Activated CD4-positive, alpha-beta memory T cell treated with anti-CD3 and anti-CD28 coated beads, Interleukin-2, amount 10 ng/mL, durations not matched to agents 7 days and 5 days (primary cell): ENCODE results near the gene SEPTIN8. TPM values are rescaled to one million over a fixed set of nuclear protein-coding genes. Genes with fewer than 3 reads are reported as not detected.
A peak's percentile ranks its signal among the peaks of the same experiment; 100 is the strongest.

Source experiments
- CTCF ChIA-PET: fragments of 350-600 bp; sonication (Branson Sonifier 250); formaldehyde crosslinking; loops from one replicate; lab custom pipeline; 2021; ENCODE audit warnings: antibody characterized with exemption, inconsistent platforms; lab: Charles Lee
- POLR2A ChIA-PET: fragments of 350-600 bp; sonication (Branson Sonifier 250); formaldehyde crosslinking; loops from one replicate; lab custom pipeline; 2021; ENCODE audit warnings: antibody characterized with exemption; lab: Charles Lee
- DNase-seq: peaks from one replicate; pipeline ENCODE4 v3.0.0-alpha.2; 2020
- H3K27ac Mint-ChIP-seq: one replicate; pipeline ENCODE4 v1.8.0; 2021; ENCODE audit warnings: mild to moderate bottlenecking, mixed read lengths
- H3K27me3 Mint-ChIP-seq: one replicate; pipeline ENCODE4 v1.8.0; 2021; ENCODE audit warnings: mixed read lengths
- H3K36me3 Mint-ChIP-seq: one replicate; pipeline ENCODE4 v1.8.0; 2021; ENCODE audit warnings: low read depth, mixed read lengths
- H3K4me1 Mint-ChIP-seq: one replicate; pipeline ENCODE4 v1.8.0; 2021; ENCODE audit warnings: mixed read lengths
- H3K4me3 Mint-ChIP-seq: one replicate; pipeline ENCODE4 v1.8.0; 2021; ENCODE audit warnings: mild to moderate bottlenecking, mixed read lengths
- H3K9me3 Mint-ChIP-seq: one replicate; pipeline ENCODE4 v1.8.0; 2021; ENCODE audit warnings: mixed read lengths
- total RNA-seq, 2 experiments: library from RNA; stranded (reverse); gene quantifications; one replicate each; pipeline ENCODE4 v1.2.3, GENCODE V29; 2021

Gene SEPTIN8
- total RNA-seq, 2 experiments from 2014 or later: 29.7 to 31.8 TPM

- H3K4me1 Mint-ChIP-seq: peaks cover 14% of the 10 kb centered on the region
- ChIA-PET POLR2A (interaction anchor here (1.5 kb wide), 1 partner anchor 292 kb away, joined by 5 read pairs; no protein-coding TSS in a partner anchor), CTCF (interaction anchor here (0.6 to 5.8 kb wide), 60 partner anchors 9 to 453 kb away, joined by 3 to 78 read pairs (median 4); partner anchors contain the start of genes CCNI2, GDF9, SEPTIN8 and SHROOM1)
- H3K27me3 Mint-ChIP-seq: peaks cover 39% of the 10 kb centered on the region
- no peak overlapping the region for H3K4me3 Mint-ChIP-seq
- H3K9me3 Mint-ChIP-seq: no peaks in the 10 kb centered on the region
- no peaks in the 10 kb centered on the region for H3K36me3 Mint-ChIP-seq
- peak; percentile 92 for DNase-seq
- no peak overlapping the region for H3K27ac Mint-ChIP-seq
Measured at GRCh38 chr5:132820162-132820754, 43.2 kb upstream of the SEPTIN8 start.

- ChIA-PET POLR2A (interaction anchor here (1.0 to 1.5 kb wide), 2 partner anchors 291 to 352 kb away, joined by 3 to 5 read pairs; no protein-coding TSS in a partner anchor), CTCF (interaction anchor here (0.6 to 5.8 kb wide), 43 partner anchors 9 to 452 kb away, joined by 3 to 78 read pairs (median 4); partner anchors contain the start of genes CCNI2, GDF9, SEPTIN8 and SHROOM1)
- Mint-ChIP-seq H3K4me1 (peaks cover 15% of the 10 kb centered on the region), H3K9me3 (no peaks in the 10 kb centered on the region), H3K36me3 (no peaks in the 10 kb centered on the region), H3K27ac (no peak overlapping the region), H3K4me3 (no peak overlapping the region), H3K27me3 (peaks cover 38% of the 10 kb centered on the region)
- DNase-seq: no peak
Measured at GRCh38 chr5:132819468-132819867, 42.4 kb upstream of the SEPTIN8 start.

DNA sequence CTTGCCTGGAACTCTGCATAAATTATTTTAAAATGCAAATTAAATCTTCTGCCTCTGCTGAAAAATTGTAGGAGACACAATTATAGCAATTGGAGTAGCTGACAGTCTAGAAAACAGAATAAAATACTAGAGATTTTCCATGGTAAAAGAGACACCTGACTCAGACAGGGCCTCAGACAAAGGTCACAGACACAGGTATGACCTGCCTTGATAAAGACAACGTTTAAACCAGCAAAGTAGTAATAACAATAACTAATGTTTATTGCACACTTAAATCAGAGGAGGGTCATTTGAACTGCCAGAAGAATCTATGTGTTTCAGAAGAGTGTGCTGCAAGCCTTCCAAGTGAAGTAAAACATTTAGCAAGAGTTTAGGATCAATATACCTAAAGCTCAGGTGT, 40.0 kb upstream of the SEPTIN8 start:
- CTCF ChIA-PET: interaction anchor here (1.2 to 5.8 kb wide), 5 partner anchors 11 to 290 kb away, joined by 3 to 78 read pairs (median 3); partner anchors contain the start of gene SHROOM1

DNA sequence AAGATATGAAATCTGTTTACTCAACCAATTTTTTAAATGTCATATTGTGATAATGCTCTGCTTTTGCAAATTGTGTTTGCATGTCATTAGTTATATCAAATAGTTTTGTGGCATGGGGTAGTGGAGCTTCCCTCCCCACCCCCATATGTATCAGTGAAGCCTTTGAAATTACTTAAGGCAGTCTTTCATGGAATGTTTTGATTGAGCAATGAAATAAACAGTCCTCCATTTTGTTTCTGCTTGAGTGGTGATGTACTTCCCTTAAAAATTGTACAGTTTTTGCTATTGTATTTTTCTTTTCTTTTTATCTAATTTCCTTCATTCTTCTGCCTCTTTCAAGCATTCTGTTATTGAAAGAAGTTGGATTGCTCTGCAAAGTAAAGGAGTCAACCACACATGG, 39.5 kb upstream of the SEPTIN8 start:
- CTCF ChIA-PET: interaction anchor here (1.2 to 5.8 kb wide), 3 partner anchors 12 to 289 kb away, joined by 3 to 78 read pairs (median 36); partner anchors contain the start of gene SHROOM1
- no peaks in the 10 kb centered on the region for H3K9me3 Mint-ChIP-seq

More for the DNA sequence above, 40.0 kb upstream of the SEPTIN8 start:
- peaks cover 40% of the 10 kb centered on the region for H3K27me3 Mint-ChIP-seq
- POLR2A ChIA-PET: no interaction called here
- H3K4me3 Mint-ChIP-seq: no peak overlapping the region
- H3K9me3 Mint-ChIP-seq: no peaks in the 10 kb centered on the region
- DNase-seq: no peak
- H3K27ac Mint-ChIP-seq: no peak overlapping the region
- H3K4me1 Mint-ChIP-seq: peaks cover 23% of the 10 kb centered on the region
- H3K36me3 Mint-ChIP-seq: no peaks in the 10 kb centered on the region

GRCh38 chr5:132816083-132816482, 39.0 kb upstream of the SEPTIN8 start:
- Mint-ChIP-seq H3K36me3 (no peaks in the 10 kb centered on the region), H3K27ac (no peak overlapping the region), H3K9me3 (no peaks in the 10 kb centered on the region), H3K4me1 (peaks cover 23% of the 10 kb centered on the region), H3K27me3 (peaks cover 44% of the 10 kb centered on the region), H3K4me3 (no peak overlapping the region)
- DNase-seq: no peak
- ChIA-PET POLR2A (no interaction called here), CTCF (interaction anchor here (5.5 kb wide), 1 partner anchor 12 kb away, joined by 36 read pairs; the partner anchor contains the start of gene SHROOM1)

More for the DNA sequence above, 39.5 kb upstream of the SEPTIN8 start:
- Mint-ChIP-seq H3K36me3 (no peaks in the 10 kb centered on the region), H3K27me3 (peaks cover 40% of the 10 kb centered on the region), H3K4me3 (no peak overlapping the region), H3K4me1 (peaks cover 23% of the 10 kb centered on the region), H3K27ac (no peak overlapping the region)
- no peak for DNase-seq
- POLR2A ChIA-PET: no interaction called here

- H3K4me1 Mint-ChIP-seq: peaks cover 22% of the 10 kb centered on the region
- peaks cover 51% of the 10 kb centered on the region for H3K27me3 Mint-ChIP-seq
- H3K4me3 Mint-ChIP-seq: peak overlapping the region; percentile 38
- no peak for DNase-seq
- no peaks in the 10 kb centered on the region for H3K36me3 Mint-ChIP-seq
- no peak overlapping the region for H3K27ac Mint-ChIP-seq
- CTCF ChIA-PET: interaction anchor here (5.5 kb wide), 1 partner anchor 13 kb away, joined by 36 read pairs; the partner anchor contains the start of gene SHROOM1
- POLR2A ChIA-PET: no interaction called here
- H3K9me3 Mint-ChIP-seq: no peaks in the 10 kb centered on the region
Measured at GRCh38 chr5:132815454-132815853, 38.4 kb upstream of the SEPTIN8 start.

DNA sequence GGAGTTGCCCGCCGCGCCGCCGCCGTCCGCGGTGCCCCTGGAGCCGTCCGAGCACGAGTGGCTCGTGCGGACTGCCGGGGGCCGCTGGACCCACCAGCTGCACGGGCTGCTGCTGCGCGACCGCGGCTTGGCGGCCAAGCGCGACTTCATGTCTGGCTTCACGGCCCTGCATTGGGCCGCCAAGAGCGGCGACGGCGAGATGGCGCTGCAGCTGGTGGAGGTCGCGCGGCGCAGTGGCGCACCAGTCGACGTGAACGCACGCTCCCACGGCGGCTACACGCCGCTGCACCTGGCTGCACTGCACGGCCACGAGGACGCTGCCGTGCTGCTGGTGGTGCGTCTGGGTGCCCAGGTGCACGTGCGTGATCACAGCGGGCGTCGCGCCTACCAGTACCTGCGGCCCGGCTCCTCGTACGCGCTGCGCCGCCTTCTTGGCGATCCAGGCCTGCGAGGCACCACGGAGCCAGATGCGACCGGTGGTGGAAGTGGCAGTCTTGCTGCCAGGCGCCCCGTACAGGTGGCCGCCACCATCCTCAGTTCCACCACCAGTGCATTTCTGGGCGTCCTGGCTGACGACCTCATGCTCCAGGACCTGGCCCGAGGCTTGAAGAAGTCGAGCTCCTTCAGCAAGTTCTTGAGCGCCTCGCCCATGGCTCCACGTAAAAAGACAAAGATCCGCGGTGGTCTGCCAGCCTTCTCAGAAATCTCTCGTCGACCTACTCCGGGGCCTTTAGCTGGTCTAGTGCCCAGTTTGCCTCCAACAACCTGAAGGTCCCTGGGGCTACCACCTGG, 37.7 kb upstream of the SEPTIN8 start:
- Mint-ChIP-seq H3K27ac (no peak overlapping the region), H3K9me3 (no peaks in the 10 kb centered on the region), H3K4me3 (peak overlapping the region; percentile 38), H3K27me3 (peaks cover 50% of the 10 kb centered on the region), H3K4me1 (peaks cover 16% of the 10 kb centered on the region), H3K36me3 (no peaks in the 10 kb centered on the region)
- DNase-seq: no peak
- CTCF ChIA-PET: interaction anchor here (1.4 to 5.5 kb wide), 2 partner anchors 13 to 288 kb away, joined by 9 to 36 read pairs; partner anchors contain the start of gene SHROOM1
- POLR2A ChIA-PET: interaction anchor here (1.1 to 1.4 kb wide), 2 partner anchors 9 to 67 kb away, joined by 3 to 4 read pairs; partner anchors contain the start of gene CCNI2

- Mint-ChIP-seq H3K4me3 (no peak overlapping the region), H3K27me3 (peaks cover 50% of the 10 kb centered on the region), H3K36me3 (no peaks in the 10 kb centered on the region), H3K9me3 (no peaks in the 10 kb centered on the region), H3K27ac (no peak overlapping the region), H3K4me1 (peaks cover 12% of the 10 kb centered on the region)
- ChIA-PET POLR2A (interaction anchor here (0.6 to 1.4 kb wide), 6 partner anchors 10 to 201 kb away, joined by 3 to 5 read pairs (median 3); partner anchors contain the start of genes CCNI2, GDF9, SHROOM1 and UQCRQ), CTCF (interaction anchor here (1.2 to 5.5 kb wide), 3 partner anchors 14 to 308 kb away, joined by 4 to 36 read pairs (median 9); partner anchors contain the start of gene SHROOM1)
- DNase-seq: no peak
Measured at GRCh38 chr5:132813599-132814502, 36.8 kb upstream of the SEPTIN8 start.

- peaks cover 12% of the 10 kb centered on the region for H3K4me1 Mint-ChIP-seq
- no peak within 1 kb of the TSS for H3K27ac Mint-ChIP-seq
- no peaks in the 10 kb centered on the region for H3K9me3 Mint-ChIP-seq
- H3K36me3 Mint-ChIP-seq: no peaks in the 10 kb centered on the region
- peaks cover 49% of the 10 kb centered on the region for H3K27me3 Mint-ChIP-seq
- POLR2A ChIA-PET: interaction anchor here (1.0 to 1.4 kb wide), 4 partner anchors 10 to 53 kb away, joined by 3 to 5 read pairs (median 4); partner anchors contain the start of genes GDF9, SHROOM1 and UQCRQ
- H3K4me3 Mint-ChIP-seq: peak within 1 kb of the TSS; percentile 56
- no peak for DNase-seq
- CTCF ChIA-PET: interaction anchor here (1.2 to 5.5 kb wide), 3 partner anchors 15 to 307 kb away, joined by 4 to 36 read pairs (median 9); partner anchors contain the start of gene SHROOM1
Measured at GRCh38 chr5:132812781-132813598, 36.0 kb upstream of the SEPTIN8 start, which contains the start of gene SOWAHA. TSS of gene SOWAHA (plus strand) at chr5:132813302. CDS start at chr5:132813622, 320 bp downstream.

- Mint-ChIP-seq H3K36me3 (no peaks in the 10 kb centered on the region), H3K9me3 (no peaks in the 10 kb centered on the region), H3K4me1 (peaks cover 12% of the 10 kb centered on the region), H3K4me3 (peak overlapping the region; percentile 56), H3K27me3 (peaks cover 53% of the 10 kb centered on the region), H3K27ac (no peak overlapping the region)
- ChIA-PET CTCF (interaction anchor here (1.0 to 1.6 kb wide), 3 partner anchors 8 to 311 kb away, joined by 3 to 5 read pairs (median 4); no protein-coding TSS in a partner anchor), POLR2A (no interaction called here)
- no peak for DNase-seq
Measured at GRCh38 chr5:132812123-132812765, 35.2 kb upstream of the SEPTIN8 start.
